ENCODE data around the gene AP2M1. TPM values are rescaled to one million over a fixed set of nuclear protein-coding genes. Genes with fewer than 3 reads are reported as not detected.

AP2M1 gene
- total and polyA plus RNA-seq, 10 of the 15 experiments (the other 5 are each of a cell fraction or from before 2014, with no cell fraction given) = 65.6 to 356 (median 161) TPM

- TF ChIP-seq FOXM1 (IDR thresholded peaks at IDR 0.05; ENCODE audit: low read depth, low read length) (no peak), PAX5 (IDR thresholded peaks at IDR 0.05; ENCODE audit: borderline replicate concordance, low read depth, low read length) (no peak), MEF2B (IDR thresholded peaks at IDR 0.05; ENCODE audit: partially characterized antibody, poor library complexity, severe bottlenecking) (no peak), REST (IDR thresholded peaks at IDR 0.05; ENCODE audit: low read depth, low read length) (no peak), E4F1 (IDR thresholded peaks at IDR 0.05; ENCODE audit: borderline replicate concordance, partially characterized antibody) (no peak), E2F8 (IDR thresholded peaks at IDR 0.05; ENCODE audit: low read depth, partially characterized antibody) (no peak), PML (IDR thresholded peaks at IDR 0.05; ENCODE audit: low read length) (peak; percentile 82; the same call in 1 of the 2 replicates), POLR2A (IDR thresholded peaks at IDR 0.05; ENCODE audit: low read depth, low read length) (peak; percentile 82), STAT3 (IDR thresholded peaks at IDR 0.05; ENCODE audit: low read depth, low read length) (no peak), RELA (IDR thresholded peaks at IDR 0.05; ENCODE audit: borderline replicate concordance, partially characterized antibody) (peak; percentile 22), HDAC2 (IDR thresholded peaks at IDR 0.05) (no peak), SP1 (IDR thresholded peaks at IDR 0.05; ENCODE audit: low read depth, low read length) (peak; percentile 74), BACH1 (IDR thresholded peaks at IDR 0.05; ENCODE audit: borderline replicate concordance) (no peak), NBN (IDR thresholded peaks at IDR 0.05) (no peak; the same call in 1 of the 2 replicates), STAT1 (conservative IDR thresholded peaks at IDR 0.05) (no peak), NFYA (IDR thresholded peaks at IDR 0.05; ENCODE audit: borderline replicate concordance, low read depth, low read length) (no peak), NFYB (IDR thresholded peaks at IDR 0.05; ENCODE audit: insufficient read depth, low read depth, low read length) (no peak), NR2F1 (conservative IDR thresholded peaks at IDR 0.05) (no peak), ZBED1 (IDR thresholded peaks at IDR 0.05; ENCODE audit: borderline replicate concordance) (no peak)
- TF ChIP-seq, protein P1, sequence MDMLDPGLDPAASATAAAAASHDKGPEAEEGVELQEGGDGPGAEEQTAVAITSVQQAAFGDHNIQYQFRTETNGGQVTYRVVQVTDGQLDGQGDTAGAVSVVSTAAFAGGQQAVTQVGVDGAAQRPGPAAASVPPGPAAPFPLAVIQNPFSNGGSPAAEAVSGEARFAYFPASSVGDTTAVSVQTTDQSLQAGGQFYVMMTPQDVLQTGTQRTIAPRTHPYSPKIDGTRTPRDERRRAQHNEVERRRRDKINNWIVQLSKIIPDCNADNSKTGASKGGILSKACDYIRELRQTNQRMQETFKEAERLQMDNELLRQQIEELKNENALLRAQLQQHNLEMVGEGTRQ (IDR thresholded peaks at IDR 0.05; ENCODE audit: borderline replicate concordance, low read depth, low read length) = peak; percentile 67
- TF ChIP-seq, protein P2, sequence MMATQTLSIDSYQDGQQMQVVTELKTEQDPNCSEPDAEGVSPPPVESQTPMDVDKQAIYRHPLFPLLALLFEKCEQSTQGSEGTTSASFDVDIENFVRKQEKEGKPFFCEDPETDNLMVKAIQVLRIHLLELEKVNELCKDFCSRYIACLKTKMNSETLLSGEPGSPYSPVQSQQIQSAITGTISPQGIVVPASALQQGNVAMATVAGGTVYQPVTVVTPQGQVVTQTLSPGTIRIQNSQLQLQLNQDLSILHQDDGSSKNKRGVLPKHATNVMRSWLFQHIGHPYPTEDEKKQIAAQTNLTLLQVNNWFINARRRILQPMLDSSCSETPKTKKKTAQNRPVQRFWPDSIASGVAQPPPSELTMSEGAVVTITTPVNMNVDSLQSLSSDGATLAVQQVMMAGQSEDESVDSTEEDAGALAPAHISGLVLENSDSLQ (IDR thresholded peaks at IDR 0.05) = no peak
Measured at GRCh38 chr3:184185461-184186183, 11.0 kb downstream of the AP2M1 start (continued).

All from GM12878 (cell line).